Measurements from ENCODE around the gene ZNF710. TPM values are rescaled to one million over a fixed set of nuclear protein-coding genes. Genes with fewer than 3 reads are reported as not detected.
A peak's percentile ranks its signal among the peaks of the same experiment; 100 is the strongest.

Gene ZNF710
- total RNA-seq, 1 experiment from 2014 or later = 6.5 TPM

GRCh38 chr15:90044191-90044590, 43.1 kb downstream of the ZNF710 start:
- in situ Hi-C loops (cut with HindIII; ENCODE audit: low pct_unique_long_range_greater_than_20kb, low sequenced_read_pairs) = no loop called here

GRCh38 chr15:90044916-90045371, 43.8 kb downstream of the ZNF710 start:
- in situ Hi-C loops (cut with HindIII; ENCODE audit: low pct_unique_long_range_greater_than_20kb, low sequenced_read_pairs) = no loop called here

More at GRCh38 chr15:90044191-90044590, 43.1 kb downstream of the ZNF710 start:
- DNase-seq (ENCODE audit: low read depth, low spot score) = no peak

DNA sequence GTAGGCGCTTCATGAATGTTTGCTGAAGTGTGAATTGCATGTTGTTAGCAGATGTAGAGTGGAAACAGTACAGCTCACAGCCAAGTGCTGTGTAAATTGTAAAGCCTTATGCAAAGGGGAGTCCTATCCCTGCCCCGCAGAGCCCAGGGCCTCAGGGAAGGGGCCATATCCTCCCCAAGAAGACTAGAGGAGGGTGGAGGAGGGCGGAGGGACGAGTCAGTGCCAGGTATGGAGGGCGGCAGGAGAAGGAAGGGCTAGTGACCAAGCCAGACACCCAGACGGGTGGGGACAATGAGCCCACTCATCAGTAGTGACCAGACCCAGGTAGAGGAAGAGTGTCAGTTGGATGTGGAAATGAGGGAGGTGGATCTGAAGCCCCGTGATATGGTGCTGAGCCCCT, 45.2 kb downstream of the ZNF710 start:
- DNase-seq (ENCODE audit: low read depth, low spot score) = no peak
- in situ Hi-C loops (cut with HindIII; ENCODE audit: low pct_unique_long_range_greater_than_20kb, low sequenced_read_pairs) = no loop called here

More at GRCh38 chr15:90044916-90045371, 43.8 kb downstream of the ZNF710 start:
- DNase-seq (ENCODE audit: low read depth, low spot score) = no peak

GRCh38 chr15:90046911-90047392, 45.8 kb downstream of the ZNF710 start:
- in situ Hi-C loops (cut with HindIII; ENCODE audit: low pct_unique_long_range_greater_than_20kb, low sequenced_read_pairs) = no loop called here
- no peak for DNase-seq (ENCODE audit: low read depth, low spot score)

GRCh38 chr15:90047956-90048575, 46.9 kb downstream of the ZNF710 start:
- DNase-seq (ENCODE audit: low read depth, low spot score) = no peak
- in situ Hi-C loops (cut with HindIII; ENCODE audit: low pct_unique_long_range_greater_than_20kb, low sequenced_read_pairs) = no loop called here

DNA sequence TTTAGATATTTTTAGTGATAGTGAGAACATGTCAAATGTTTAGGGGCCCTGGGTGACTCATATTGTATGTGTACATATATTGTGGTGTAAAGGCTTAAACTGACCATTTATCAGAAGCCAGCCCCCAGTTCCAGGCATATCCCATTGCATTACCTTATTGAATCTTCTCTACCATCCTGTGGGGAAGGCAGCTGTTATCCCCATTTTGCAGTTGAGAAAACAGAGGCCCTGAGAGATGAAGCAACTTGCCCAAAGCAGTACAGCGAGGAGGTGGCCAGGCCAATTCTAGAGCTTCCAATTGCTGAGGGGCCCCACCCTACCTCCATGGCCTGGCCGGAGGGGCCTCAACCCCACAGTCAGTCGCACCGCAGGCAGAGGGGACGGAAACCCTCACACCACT, 47.9 kb downstream of the ZNF710 start:
- DNase-seq (ENCODE audit: low read depth, low spot score) = no peak
- in situ Hi-C loops (cut with HindIII; ENCODE audit: low pct_unique_long_range_greater_than_20kb, low sequenced_read_pairs) = no loop called here

- DNase-seq (ENCODE audit: low read depth, low spot score) = no peak
- in situ Hi-C loops (cut with HindIII; ENCODE audit: low pct_unique_long_range_greater_than_20kb, low sequenced_read_pairs) = no loop called here
These were observed 48.8 kb downstream of the ZNF710 start for GRCh38 chr15:90049666-90050604.

- no peak for DNase-seq (ENCODE audit: low read depth, low spot score)
- in situ Hi-C loops (cut with HindIII; ENCODE audit: low pct_unique_long_range_greater_than_20kb, low sequenced_read_pairs) = no loop called here
These were observed 50.8 kb downstream of the ZNF710 start for GRCh38 chr15:90051874-90052273.

DNA sequence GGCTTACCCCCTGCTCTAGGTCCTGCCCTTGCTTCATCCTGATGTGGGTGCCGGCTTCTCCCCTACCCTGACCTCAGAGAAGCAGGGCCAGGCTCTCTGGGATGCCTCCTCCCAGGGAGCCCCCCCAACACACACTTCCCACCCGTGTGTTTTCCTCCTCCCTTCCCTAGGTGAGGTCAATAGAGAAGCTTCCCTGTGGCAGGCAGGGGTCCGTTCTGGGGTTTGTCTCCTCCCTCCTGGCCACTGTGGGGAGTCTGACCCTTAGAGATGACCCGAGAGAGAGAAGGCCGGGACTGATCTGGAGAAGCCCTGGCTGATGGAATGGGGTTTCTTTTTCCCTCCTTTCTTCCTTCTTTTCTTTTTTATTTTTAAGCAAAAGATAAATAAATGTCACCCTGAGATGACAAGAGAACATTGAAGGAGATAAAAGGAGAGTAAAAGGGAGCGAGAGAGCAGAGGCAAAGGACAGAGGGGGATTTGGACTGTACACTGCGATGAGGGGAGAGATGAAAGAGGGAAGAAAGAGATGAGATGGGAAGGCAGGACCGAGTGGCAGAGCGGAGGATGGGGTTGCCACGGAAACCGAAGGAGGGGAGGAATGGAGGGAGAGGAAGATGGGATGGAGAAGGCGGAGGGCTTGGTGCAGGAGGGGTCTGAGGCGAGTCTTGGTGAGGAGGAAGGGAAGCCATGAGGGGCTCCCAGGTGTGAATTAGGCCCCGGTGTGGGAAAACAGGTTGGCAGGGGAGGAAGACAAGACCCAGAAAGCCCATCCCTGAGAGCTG, 52.8 kb downstream of the ZNF710 start:
- in situ Hi-C loops (cut with HindIII; ENCODE audit: low pct_unique_long_range_greater_than_20kb, low sequenced_read_pairs) = no loop called here
- DNase-seq (ENCODE audit: low read depth, low spot score) = no peak

DNA sequence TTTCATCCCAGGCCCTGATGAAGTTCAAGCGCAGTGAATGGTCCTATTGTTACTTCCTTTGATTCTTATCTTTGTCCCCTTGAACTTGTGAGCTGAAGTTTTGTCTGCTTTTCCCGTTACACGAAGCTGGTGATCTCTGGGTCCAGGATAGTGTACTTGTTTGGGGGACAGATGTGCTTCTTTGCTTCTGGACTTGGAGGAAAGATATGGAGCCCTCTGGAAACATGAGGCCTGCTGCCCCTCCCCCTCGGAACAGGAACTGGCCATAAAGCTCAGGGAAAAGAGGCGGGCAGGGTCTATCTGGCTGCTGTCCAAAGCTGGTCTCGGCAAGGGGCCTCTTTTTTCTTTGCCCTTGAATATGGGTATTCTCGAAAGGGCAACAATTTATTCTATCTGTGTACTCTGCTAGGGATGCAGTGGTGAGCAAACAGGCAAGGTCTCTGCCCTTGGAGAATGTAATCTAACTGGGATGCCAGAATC, 53.5 kb downstream of the ZNF710 start:
- DNase-seq (ENCODE audit: low read depth, low spot score) = peak; percentile 28
- in situ Hi-C loops (cut with HindIII; ENCODE audit: low pct_unique_long_range_greater_than_20kb, low sequenced_read_pairs) = no loop called here

- in situ Hi-C loops (cut with HindIII; ENCODE audit: low pct_unique_long_range_greater_than_20kb, low sequenced_read_pairs) = no loop called here
- no peak for DNase-seq (ENCODE audit: low read depth, low spot score)
These were observed 54.1 kb downstream of the ZNF710 start for GRCh38 chr15:90055182-90055581.

DNA sequence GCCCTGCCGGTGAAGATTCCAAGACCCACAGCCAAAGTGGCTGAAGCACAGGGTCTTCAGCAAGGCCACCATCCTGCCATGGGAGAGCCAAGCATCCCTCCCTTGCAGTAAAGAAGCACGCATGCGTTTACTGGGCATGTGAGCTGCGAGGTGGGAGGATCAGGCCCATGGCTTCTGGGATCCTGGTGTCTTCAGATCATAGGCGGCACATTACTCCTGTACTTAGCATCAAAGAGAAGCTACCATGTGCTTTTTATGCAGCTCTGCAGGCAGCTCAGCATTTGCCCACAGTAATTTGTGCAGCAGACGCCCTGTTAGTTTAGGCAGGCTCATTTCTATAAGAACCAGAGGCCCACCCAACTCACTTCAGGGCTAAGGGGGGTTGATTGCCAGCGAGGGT, 55.4 kb downstream of the ZNF710 start:
- in situ Hi-C loops (cut with HindIII; ENCODE audit: low pct_unique_long_range_greater_than_20kb, low sequenced_read_pairs) = no loop called here
- DNase-seq (ENCODE audit: low read depth, low spot score) = no peak

DNA sequence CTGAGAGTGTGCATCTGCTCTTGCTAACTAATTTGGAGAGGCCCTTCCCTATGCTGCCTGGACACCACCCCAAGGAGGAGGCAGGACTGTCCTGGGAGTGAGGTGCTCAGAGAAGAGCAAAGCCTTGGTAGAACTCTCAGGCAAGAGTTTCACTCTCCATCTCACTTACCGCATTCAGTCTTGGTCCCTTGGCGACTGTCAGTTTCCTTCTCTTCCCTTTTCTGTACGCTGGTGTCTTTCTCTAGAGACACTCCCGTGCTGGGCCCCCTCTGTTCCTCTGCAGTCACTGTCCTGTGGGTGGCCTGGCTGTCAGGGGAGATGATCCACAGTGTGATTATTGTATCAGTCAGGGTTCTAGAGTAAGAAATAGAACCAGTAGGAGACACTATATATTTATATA, 57.2 kb downstream of the ZNF710 start:
- DNase-seq (ENCODE audit: low read depth, low spot score) = no peak
- in situ Hi-C loops (cut with HindIII; ENCODE audit: low pct_unique_long_range_greater_than_20kb, low sequenced_read_pairs) = no loop called here

DNA sequence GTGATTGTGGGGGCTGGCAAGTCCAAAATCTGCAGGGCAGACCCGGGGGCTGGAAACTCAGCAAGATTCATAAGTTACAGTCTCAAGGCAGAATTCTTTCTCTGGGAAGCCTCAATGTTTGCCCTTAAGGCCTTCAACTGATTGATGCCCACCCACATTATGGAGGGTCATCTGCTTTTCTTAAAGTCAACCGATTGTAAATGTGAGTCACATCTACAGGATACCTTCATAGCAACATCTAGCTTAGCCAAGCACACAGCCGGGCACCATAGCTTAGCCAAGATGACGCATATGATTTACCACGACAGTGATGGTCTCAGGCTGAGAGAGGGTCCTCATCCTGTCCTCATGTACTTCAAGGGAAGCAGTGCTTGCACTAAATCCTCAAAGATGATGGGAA, 57.7 kb downstream of the ZNF710 start:
- DNase-seq (ENCODE audit: low read depth, low spot score) = no peak
- in situ Hi-C loops (cut with HindIII; ENCODE audit: low pct_unique_long_range_greater_than_20kb, low sequenced_read_pairs) = no loop called here

GRCh38 chr15:90059208-90059985, 58.3 kb downstream of the ZNF710 start:
- in situ Hi-C loops (cut with HindIII; ENCODE audit: low pct_unique_long_range_greater_than_20kb, low sequenced_read_pairs) = no loop called here
- DNase-seq (ENCODE audit: low read depth, low spot score) = no peak

DNA sequence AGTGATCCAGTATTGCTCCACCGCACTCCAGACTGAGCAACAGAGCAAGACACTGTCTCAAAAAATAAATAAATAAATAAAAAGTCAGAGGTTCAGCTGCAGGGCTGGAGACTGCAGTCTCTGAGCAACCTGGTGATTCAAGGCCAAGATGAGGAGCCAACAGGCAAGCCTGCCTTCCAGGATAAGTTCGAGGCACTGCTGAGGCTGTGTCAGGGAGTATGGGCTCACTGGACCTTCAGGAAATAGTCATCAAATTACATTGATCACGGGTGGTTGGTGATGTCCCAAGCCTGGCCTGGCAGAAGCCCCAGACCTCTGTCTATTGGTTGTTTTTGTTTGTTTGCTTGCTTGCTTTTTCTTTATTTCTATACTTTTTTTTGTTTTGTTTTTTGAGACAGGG, 59.7 kb downstream of the ZNF710 start:
- no peak for DNase-seq (ENCODE audit: low read depth, low spot score)
- in situ Hi-C loops (cut with HindIII; ENCODE audit: low pct_unique_long_range_greater_than_20kb, low sequenced_read_pairs) = no loop called here

DNA sequence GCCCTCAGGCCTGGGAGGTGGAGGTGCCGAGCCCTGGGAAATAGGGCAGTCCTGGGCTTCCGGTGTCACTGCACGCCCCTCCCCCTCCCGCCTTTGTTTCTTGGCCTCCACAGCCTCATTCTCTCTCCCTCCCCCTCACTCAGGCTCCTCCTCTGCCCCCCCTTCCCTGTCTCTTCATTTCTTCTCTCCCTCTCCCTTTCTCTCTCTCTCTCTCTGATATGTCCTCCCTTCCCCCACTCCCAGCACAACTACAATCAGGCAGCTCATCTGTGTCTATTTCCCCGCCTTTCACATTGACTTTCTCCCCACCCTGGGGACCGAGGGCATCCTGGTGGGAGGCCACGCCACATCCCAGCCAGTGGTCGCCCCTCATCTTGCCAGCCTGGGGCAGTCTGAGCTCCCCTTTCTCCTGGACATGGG, 60.9 kb downstream of the ZNF710 start:
- no peak for DNase-seq (ENCODE audit: low read depth, low spot score)
- in situ Hi-C loops (cut with HindIII; ENCODE audit: low pct_unique_long_range_greater_than_20kb, low sequenced_read_pairs) = no loop called here

Measured in SK-MEL-5 (cell line).